ENCODE data around the gene GNG12. TPM values are rescaled to one million over a fixed set of nuclear protein-coding genes. Genes with fewer than 3 reads are reported as not detected.

The GNG12 gene
- total and polyA plus RNA-seq, 9 of the 15 experiments (the other 6 are each of a cell fraction or from before 2014, with no cell fraction given), result 2.6 to 6.0 (median 4.1) TPM

GRCh38 chr1:67685558-67686266 is 147.6 kb downstream of the GNG12 start (continued):
- TF ChIP-seq AFF4 (CRISPR knock-in tag; IDR thresholded peaks at IDR 0.05) (peak; percentile 11; the same call in 1 of the 2 replicates), HNRNPL (IDR thresholded peaks at IDR 0.05; ENCODE audit: low read depth, low read length) (no peak; the same call in 1 of the 2 replicates), HDAC3 (IDR thresholded peaks at IDR 0.05; ENCODE audit: borderline replicate concordance, partially characterized antibody) (no peak), TAF1 (IDR thresholded peaks at IDR 0.05; ENCODE audit: control insufficient read depth, extremely low read depth, insufficient read depth, low read length, severe bottlenecking) (peak; percentile 27), SLC30A9 (CRISPR knock-in tag; IDR thresholded peaks at IDR 0.05) (no peak), SPI1 (IDR thresholded peaks at IDR 0.05; ENCODE audit: borderline replicate concordance, low read depth, low read length) (peak; percentile 48), NKRF (IDR thresholded peaks at IDR 0.05; ENCODE audit: borderline replicate concordance) (no peak), MYC (IDR thresholded peaks at IDR 0.05; ENCODE audit: low read depth, low read length) (no peak), MYC (CRISPR knock-in tag; IDR thresholded peaks at IDR 0.05; ENCODE audit: borderline replicate concordance, low read depth) (peak; percentile 51; the same call in 1 of the 2 replicates), SUPT5H (IDR thresholded peaks at IDR 0.05) (no peak), RERE (CRISPR knock-in tag; IDR thresholded peaks at IDR 0.05; ENCODE audit: borderline replicate concordance) (no peak; the same call in 1 of the 2 replicates), TFAM (CRISPR knock-in tag; conservative IDR thresholded peaks at IDR 0.05) (no peak), ZNF586 (CRISPR knock-in tag; conservative IDR thresholded peaks at IDR 0.05) (no peak), MLLT1 (IDR thresholded peaks at IDR 0.05) (peak; percentile 47 to 58)

Measured in K562 (cell line).